Neuronal stem cell (in vitro differentiated cells): ENCODE measurements around the gene CLN6.

Experiments used
- DNase-seq: peaks from one replicate; pipeline ENCODE4 v3.0.0-alpha.2; 2013; ENCODE audit warnings: low spot score
- H2AFZ ChIP-seq: one replicate; pipeline ENCODE4 v1.6.1; 2013; ENCODE audit warnings: mild to moderate bottlenecking, low read length, inconsistent platforms
- H2AK5ac ChIP-seq: 2 replicates; pipeline ENCODE4 v1.6.1; 2013; ENCODE audit warnings: low read depth, mild to moderate bottlenecking, inconsistent platforms, low read length, moderate library complexity, mixed read lengths
- H2BK120ac ChIP-seq: 2 replicates; pipeline ENCODE4 v1.6.1; 2013; ENCODE audit warnings: low read depth, mild to moderate bottlenecking, inconsistent platforms, low read length, moderate library complexity, mixed read lengths
- H2BK12ac ChIP-seq: one replicate; pipeline ENCODE4 v1.6.1; 2013; ENCODE audit warnings: low read length, inconsistent platforms
- H2BK15ac ChIP-seq: 2 replicates; pipeline ENCODE4 v1.6.1; 2013; ENCODE audit warnings: mild to moderate bottlenecking, low read length, inconsistent platforms, mixed read lengths
- H2BK5ac ChIP-seq: one replicate; pipeline ENCODE4 v1.6.1; 2013; ENCODE audit warnings: inconsistent platforms, mild to moderate bottlenecking, low read length, moderate library complexity
- H3K14ac ChIP-seq: one replicate; pipeline ENCODE4 v1.6.1; 2013; ENCODE audit warnings: low read length, inconsistent platforms
- H3K18ac ChIP-seq: 2 replicates; pipeline ENCODE4 v1.6.1; 2013; ENCODE audit warnings: low read length, inconsistent platforms
- H3K23ac ChIP-seq: 2 replicates; pipeline ENCODE4 v1.6.1; 2013; ENCODE audit warnings: low read depth, mild to moderate bottlenecking, mixed read lengths, low read length, inconsistent platforms; ENCODE audit not compliant: poor library complexity
- H3K27ac ChIP-seq: replicated peaks from 3 replicates; pipeline ENCODE4 v1.5.1; 2013; ENCODE audit warnings: low read length, inconsistent platforms
- H3K27me3 ChIP-seq, 3 experiments: 2 replicates each; pipeline ENCODE4 v1.6.1; 2013; ENCODE audit warnings: low read length in 3 of 3, mild to moderate bottlenecking in 2 of 3, inconsistent platforms in 1 of 3, low read depth in 1 of 3, mixed read lengths in 1 of 3, moderate library complexity in 1 of 3; ENCODE audit not compliant: control insufficient read depth in 3 of 3, insufficient read depth in 3 of 3
- H3K36me3 ChIP-seq, 2 donors: replicated peaks in 1 of 2; 2 replicates each; pipeline ENCODE4 v1.6.1; 2013; ENCODE audit warnings: low read length in 2 of 2; ENCODE audit not compliant: control insufficient read depth in 2 of 2, insufficient read depth in 2 of 2
- H3K4ac ChIP-seq: 2 replicates; pipeline ENCODE4 v1.6.1; 2013; ENCODE audit warnings: inconsistent platforms, mild to moderate bottlenecking, low read length, moderate library complexity
- H3K4me1 ChIP-seq, 2 donors: 1 replicate in 1 of 2; 2 replicates in 1 of 2; pipeline ENCODE4 v1.6.1; 2013; ENCODE audit warnings: low read length in 2 of 2, low read depth in 1 of 2; ENCODE audit not compliant: control insufficient read depth in 2 of 2, insufficient read depth in 1 of 2
- H3K4me2 ChIP-seq: one replicate; pipeline ENCODE4 v1.6.1; 2013; ENCODE audit warnings: mild to moderate bottlenecking, low read length, inconsistent platforms; ENCODE audit not compliant: insufficient read depth, poor library complexity, severe bottlenecking
- H3K4me3 ChIP-seq, 2 donors: 2 replicates each; pipeline ENCODE4 v1.5.1; 2013; ENCODE audit warnings: low read length in 2 of 2, mild to moderate bottlenecking in 2 of 2, inconsistent platforms in 1 of 2, moderate library complexity in 1 of 2
- H3K79me1 ChIP-seq: one replicate; pipeline ENCODE4 v1.6.1; 2013; ENCODE audit warnings: low read depth, mild to moderate bottlenecking, inconsistent platforms, low read length, moderate library complexity
- H3K9ac ChIP-seq: one replicate; pipeline ENCODE4 v1.6.1; 2013; ENCODE audit warnings: mild to moderate bottlenecking, low read depth, low read length, inconsistent platforms; ENCODE audit not compliant: poor library complexity
- H3K9me3 ChIP-seq, 2 donors: replicated peaks in 1 of 2; 2 replicates each; pipeline versions ENCODE3 to v1.6.1; 2013; ENCODE audit warnings: low read length in 2 of 2, mild to moderate bottlenecking in 2 of 2, inconsistent platforms in 1 of 2, low read depth in 1 of 2, mixed read lengths in 1 of 2, moderate library complexity in 1 of 2; ENCODE audit not compliant: control insufficient read depth in 2 of 2, insufficient read depth in 1 of 2
- H4K8ac ChIP-seq: one replicate; pipeline ENCODE4 v1.6.1; 2013; ENCODE audit warnings: low read depth, mild to moderate bottlenecking, inconsistent platforms, low read length, moderate library complexity
- H4K91ac ChIP-seq: one replicate; pipeline ENCODE4 v1.6.1; 2013; ENCODE audit warnings: low read length, low read depth, mild to moderate bottlenecking, inconsistent platforms; ENCODE audit not compliant: poor library complexity
- WGBS, 2 donors: extraction: QIAGEN DNeasy Blood & Tissue Kit; methylation state at CpG; one replicate each; pipeline ENCODE4 v1.1.7; 2013; ENCODE audit warnings: missing lambda C conversion rate in 2 of 2, mixed read lengths in 1 of 2; ENCODE audit not compliant: insufficient read length in 2 of 2, insufficient replicate concordance in 1 of 2; ENCODE audit errors: extremely low coverage in 2 of 2; 5-methylcytosine and 5-hydroxymethylcytosine counted together

The CLN6 gene

GRCh38 chr15:68274201-68274848 is 44.8 kb upstream of the CLN6 start:
- no peak overlapping the region for H3K18ac ChIP-seq

DNA sequence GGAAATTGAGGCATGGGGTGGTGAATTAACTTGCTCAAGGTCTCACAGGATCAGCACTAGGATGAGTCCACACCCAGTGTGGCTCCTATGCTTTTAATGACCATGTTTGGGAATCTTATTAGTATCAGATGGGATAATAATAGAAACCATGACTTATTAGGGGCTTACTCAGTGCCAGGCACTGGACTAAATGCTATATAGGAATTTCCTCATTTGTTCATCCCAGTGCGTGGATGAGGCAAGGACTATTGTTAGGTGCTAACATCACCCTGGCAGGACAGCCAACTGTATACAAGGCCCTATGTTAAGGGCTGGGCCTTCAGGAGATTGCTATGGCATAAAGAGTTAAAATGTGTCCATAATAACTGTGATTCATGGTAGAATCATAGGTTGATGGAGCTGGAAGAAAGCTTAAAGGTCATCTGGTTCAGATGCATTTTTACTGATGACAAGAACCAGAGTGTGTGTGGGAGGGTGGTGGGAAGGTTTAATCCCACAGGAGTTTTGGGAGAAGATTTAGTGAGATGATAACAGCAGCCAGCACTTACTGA is 43.3 kb upstream of the CLN6 start:
- no peak overlapping the region for H3K4me3 ChIP-seq

More at GRCh38 chr15:68274201-68274848, 44.8 kb upstream of the CLN6 start:
- no peak overlapping the region for H2AFZ ChIP-seq
- no peak overlapping the region for H3K4me2 ChIP-seq
- peaks cover 4% of the 10 kb centered on the region for H3K79me1 ChIP-seq
- H2BK12ac ChIP-seq, result no peak overlapping the region
- DNase-seq, result no peak
- no peak overlapping the region for H4K8ac ChIP-seq
- H2BK120ac ChIP-seq, result no peak overlapping the region
- H4K91ac ChIP-seq, result no peak overlapping the region
- H3K4me3 ChIP-seq, result no peak overlapping the region
- no peak overlapping the region for H3K27ac ChIP-seq
- no CpG with 5 or more reads among the region's 5 CpGs for WGBS, 2 donors
- no peak overlapping the region for H3K14ac ChIP-seq
- H3K27me3 ChIP-seq, result no peaks in the 10 kb centered on the region
- no peak overlapping the region for H2AK5ac ChIP-seq
- no peaks in the 10 kb centered on the region for H3K9me3 ChIP-seq
- peaks cover 5 to 9% of the 10 kb centered on the region in 2 donors for H3K4me1 ChIP-seq
- no peaks in the 10 kb centered on the region for H3K36me3 ChIP-seq
- no peak overlapping the region for H3K9ac ChIP-seq
- H3K4ac ChIP-seq, result no peak overlapping the region
- no peak overlapping the region for H2BK5ac ChIP-seq
- no peak overlapping the region for H2BK15ac ChIP-seq
- no peak overlapping the region for H3K23ac ChIP-seq

DNA sequence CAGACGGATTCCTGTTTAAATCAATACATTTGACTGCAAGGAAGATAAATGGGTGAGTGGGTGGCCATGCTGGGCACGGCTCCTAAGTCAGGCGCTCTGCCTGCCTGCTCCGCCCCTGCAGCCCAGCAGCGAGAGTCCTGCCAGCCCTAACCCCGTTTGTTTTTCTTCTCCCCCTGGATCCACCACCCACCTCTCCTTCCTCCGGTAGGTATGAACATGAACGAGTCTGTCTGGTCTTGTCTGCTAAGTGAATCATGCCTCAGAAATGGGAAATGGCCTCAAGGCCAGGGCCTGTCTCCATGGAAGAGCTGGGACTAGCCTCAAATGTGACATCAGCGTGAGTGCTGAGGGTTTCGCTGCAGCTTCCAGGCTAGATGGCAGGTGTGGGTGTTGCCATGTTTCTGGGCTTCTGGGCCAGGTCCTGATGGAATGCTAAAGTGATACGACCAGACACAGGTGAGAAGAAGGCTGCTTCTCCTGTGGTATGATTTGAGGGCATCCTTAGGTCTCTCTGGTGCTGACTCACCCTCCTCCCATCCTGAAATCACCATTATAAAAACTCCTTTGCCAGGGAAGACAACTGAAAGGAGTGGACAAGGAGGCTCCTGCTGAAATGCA is 42.4 kb upstream of the CLN6 start:
- Histone ChIP-seq H4K8ac (no peak overlapping the region), H2BK12ac (no peak overlapping the region), H3K4me1 (peaks cover 5 to 6% of the 10 kb centered on the region in 2 donors), H3K27me3 (no peaks in the 10 kb centered on the region), H3K79me1 (no peaks in the 10 kb centered on the region), H3K36me3 (no peaks in the 10 kb centered on the region), H3K18ac (no peak overlapping the region), H2AFZ (peak overlapping the region; percentile 76), H2BK15ac (no peak overlapping the region), H3K27ac (no peak overlapping the region), H4K91ac (no peak overlapping the region), H3K4me2 (no peak overlapping the region), H3K23ac (no peak overlapping the region), H3K14ac (no peak overlapping the region), H2BK5ac (no peak overlapping the region), H3K4ac (no peak overlapping the region), H3K4me3 (no peak overlapping the region), H3K9ac (no peak overlapping the region), H3K9me3 (no peaks in the 10 kb centered on the region), H2BK120ac (no peak overlapping the region), H2AK5ac (peak overlapping the region; percentile 72)
- no peak for DNase-seq
- no CpG with 5 or more reads among the region's 11 CpGs for WGBS, 2 donors

More for the DNA sequence above, 43.3 kb upstream of the CLN6 start:
- Histone ChIP-seq H3K14ac (no peak overlapping the region), H3K4ac (no peak overlapping the region), H2BK5ac (no peak overlapping the region), H3K18ac (no peak overlapping the region), H2BK15ac (no peak overlapping the region), H2BK120ac (no peak overlapping the region), H2AK5ac (no peak overlapping the region), H4K91ac (no peak overlapping the region), H3K27me3 (no peaks in the 10 kb centered on the region), H3K4me2 (no peak overlapping the region), H3K9me3 (no peaks in the 10 kb centered on the region), H2AFZ (no peak overlapping the region), H2BK12ac (no peak overlapping the region), H3K23ac (no peak overlapping the region), H3K27ac (no peak overlapping the region), H4K8ac (no peak overlapping the region), H3K36me3 (no peaks in the 10 kb centered on the region), H3K9ac (no peak overlapping the region), H3K79me1 (no peaks in the 10 kb centered on the region), H3K4me1 (peaks cover 5 to 6% of the 10 kb centered on the region in 2 donors)
- no CpG with 5 or more reads among the region's 1 CpG for WGBS, 2 donors
- no peak for DNase-seq

- Histone ChIP-seq H2BK15ac (no peak overlapping the region), H3K4ac (no peak overlapping the region), H2BK12ac (no peak overlapping the region), H3K36me3 (no peaks in the 10 kb centered on the region), H3K9me3 (no peaks in the 10 kb centered on the region), H3K18ac (no peak overlapping the region), H3K27me3 (peaks cover 0 to 5% (median 0%) of the 10 kb centered on the region in 3 experiments), H2AFZ (no peak overlapping the region), H2BK5ac (no peak overlapping the region), H4K8ac (no peak overlapping the region), H3K79me1 (no peaks in the 10 kb centered on the region), H3K4me2 (no peak overlapping the region), H3K9ac (no peak overlapping the region), H2BK120ac (no peak overlapping the region), H2AK5ac (no peak overlapping the region), H3K23ac (no peak overlapping the region), H3K14ac (no peak overlapping the region), H4K91ac (no peak overlapping the region), H3K27ac (no peak overlapping the region), H3K4me1 (peaks cover 0 to 5% of the 10 kb centered on the region in 2 donors), H3K4me3 (no peak overlapping the region)
- no peak for DNase-seq
- no CpG with 5 or more reads among the region's 3 CpGs for WGBS, 2 donors
Observed at GRCh38 chr15:68268405-68268804, 38.9 kb upstream of the CLN6 start.
